ENCODE measurements around the gene CNPY3. TPM values are rescaled to one million over a fixed set of nuclear protein-coding genes. Genes with fewer than 3 reads are reported as not detected.
A peak's percentile ranks its signal among the peaks of the same experiment; 100 is the strongest.

The CNPY3 gene
- total and polyA plus RNA-seq, 2 of the 13 experiments (the other 11 are each of a cell fraction or from before 2014, with no cell fraction given), result 42.3 to 60.2 TPM

DNA sequence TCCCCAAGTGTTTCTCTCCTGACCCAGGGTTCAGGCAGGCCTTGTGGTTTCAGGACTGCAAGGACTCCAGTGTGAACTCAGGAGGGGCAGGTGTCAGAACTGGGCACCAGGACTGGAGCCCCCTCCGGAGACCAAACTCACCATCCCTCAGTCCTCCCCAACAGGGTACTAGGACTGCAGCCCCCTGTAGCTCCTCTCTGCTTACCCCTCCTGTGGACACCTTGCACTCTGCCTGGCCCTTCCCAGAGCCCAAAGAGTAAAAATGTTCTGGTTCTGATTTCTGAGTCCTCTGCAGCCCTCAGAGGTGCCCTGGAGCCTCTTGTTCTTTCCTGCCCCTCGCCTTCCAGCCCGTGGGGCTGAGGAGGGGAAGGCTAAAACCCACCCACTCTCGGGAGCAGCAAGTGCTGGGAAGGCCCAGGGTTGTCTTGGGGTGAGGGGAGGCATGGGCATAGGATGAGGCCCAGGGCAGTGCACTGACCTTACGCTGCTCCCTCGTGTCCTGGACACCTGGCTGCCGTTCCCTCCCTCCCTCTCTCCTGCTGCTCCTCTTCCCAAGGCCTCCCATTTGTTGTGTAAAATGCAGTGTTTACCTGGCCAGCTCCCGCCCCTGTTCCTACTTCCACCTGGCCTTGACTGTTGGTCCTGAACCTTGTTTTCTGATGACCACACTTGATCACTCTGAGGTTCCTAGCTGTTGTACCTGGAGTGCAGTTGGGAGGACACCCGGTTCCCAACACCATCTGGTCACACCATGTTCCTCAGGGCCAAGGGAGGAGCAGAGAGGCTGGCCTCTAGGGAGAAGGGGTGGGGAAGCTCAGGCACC is 9.9 kb downstream of the CNPY3 start (continued):
- TF ChIP-seq, protein P1, sequence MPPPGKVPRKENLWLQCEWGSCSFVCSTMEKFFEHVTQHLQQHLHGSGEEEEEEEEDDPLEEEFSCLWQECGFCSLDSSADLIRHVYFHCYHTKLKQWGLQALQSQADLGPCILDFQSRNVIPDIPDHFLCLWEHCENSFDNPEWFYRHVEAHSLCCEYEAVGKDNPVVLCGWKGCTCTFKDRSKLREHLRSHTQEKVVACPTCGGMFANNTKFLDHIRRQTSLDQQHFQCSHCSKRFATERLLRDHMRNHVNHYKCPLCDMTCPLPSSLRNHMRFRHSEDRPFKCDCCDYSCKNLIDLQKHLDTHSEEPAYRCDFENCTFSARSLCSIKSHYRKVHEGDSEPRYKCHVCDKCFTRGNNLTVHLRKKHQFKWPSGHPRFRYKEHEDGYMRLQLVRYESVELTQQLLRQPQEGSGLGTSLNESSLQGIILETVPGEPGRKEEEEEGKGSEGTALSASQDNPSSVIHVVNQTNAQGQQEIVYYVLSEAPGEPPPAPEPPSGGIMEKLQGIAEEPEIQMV (CRISPR knock-in tag; IDR thresholded peaks at IDR 0.05; ENCODE audit: low read depth), result peak; percentile 85
- TF ChIP-seq MTA3 (CRISPR knock-in tag; IDR thresholded peaks at IDR 0.05) (no peak), ZFP41 (CRISPR knock-in tag; IDR thresholded peaks at IDR 0.05; ENCODE audit: borderline replicate concordance) (peak; percentile 89), KLF16 (CRISPR knock-in tag; IDR thresholded peaks at IDR 0.05) (peak in 1 of 2 experiments; percentile 51; a peak in 1 of 4 replicates), ZMAT3 (CRISPR knock-in tag; conservative IDR thresholded peaks at IDR 0.05) (no peak), ZBTB8A (CRISPR knock-in tag; IDR thresholded peaks at IDR 0.05; ENCODE audit: borderline replicate concordance, low read depth) (no peak; the same call in 1 of the 2 replicates), ZNF496 (CRISPR knock-in tag; IDR thresholded peaks at IDR 0.05; ENCODE audit: insufficient replicate concordance) (no peak), ZNF660 (CRISPR knock-in tag; IDR thresholded peaks at IDR 0.05; ENCODE audit: borderline replicate concordance, low read depth) (no peak), ZNF879 (CRISPR knock-in tag; IDR thresholded peaks at IDR 0.05) (no peak), ZNF17 (CRISPR knock-in tag; IDR thresholded peaks at IDR 0.05) (no peak), PTBP1 (IDR thresholded peaks at IDR 0.05; ENCODE audit: low read depth, low read length, poor library complexity, severe bottlenecking) (no peak), PAX8 (CRISPR knock-in tag; IDR thresholded peaks at IDR 0.05; ENCODE audit: borderline replicate concordance) (peak; percentile 74; the same call in 1 of the 2 replicates), NFE2 (CRISPR knock-in tag; IDR thresholded peaks at IDR 0.05) (no peak)
- TF ChIP-seq, protein P2, sequence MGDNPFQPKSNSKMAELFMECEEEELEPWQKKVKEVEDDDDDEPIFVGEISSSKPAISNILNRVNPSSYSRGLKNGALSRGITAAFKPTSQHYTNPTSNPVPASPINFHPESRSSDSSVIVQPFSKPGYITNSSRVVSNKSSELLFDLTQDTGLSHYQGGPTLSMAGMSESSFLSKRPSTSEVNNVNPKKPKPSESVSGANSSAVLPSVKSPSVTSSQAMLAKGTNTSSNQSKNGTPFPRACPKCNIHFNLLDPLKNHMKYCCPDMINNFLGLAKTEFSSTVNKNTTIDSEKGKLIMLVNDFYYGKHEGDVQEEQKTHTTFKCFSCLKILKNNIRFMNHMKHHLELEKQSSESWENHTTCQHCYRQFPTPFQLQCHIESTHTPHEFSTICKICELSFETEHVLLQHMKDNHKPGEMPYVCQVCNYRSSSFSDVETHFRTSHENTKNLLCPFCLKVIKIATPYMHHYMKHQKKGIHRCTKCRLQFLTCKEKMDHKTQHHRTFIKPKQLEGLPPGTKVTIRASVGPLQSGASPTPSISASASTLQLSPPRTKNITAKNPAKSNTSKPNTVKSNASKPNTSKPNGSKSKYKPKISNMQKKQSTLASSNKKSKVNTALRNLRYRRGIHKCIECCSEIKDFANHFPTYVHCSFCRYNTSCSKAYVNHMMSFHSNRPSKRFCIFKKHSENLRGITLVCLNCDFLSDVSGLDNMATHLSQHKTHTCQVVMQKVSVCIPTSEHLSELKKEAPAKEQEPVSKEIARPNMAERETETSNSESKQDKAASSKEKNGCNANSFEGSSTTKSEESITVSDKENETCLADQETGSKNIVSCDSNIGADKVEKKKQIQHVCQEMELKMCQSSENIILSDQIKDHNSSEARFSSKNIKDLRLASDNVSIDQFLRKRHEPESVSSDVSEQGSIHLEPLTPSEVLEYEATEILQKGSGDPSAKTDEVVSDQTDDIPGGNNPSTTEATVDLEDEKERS (CRISPR knock-in tag; IDR thresholded peaks at IDR 0.05), result 0 out of 2 replicates have a peak, but pooled peaks have one; percentile 42
- TF ChIP-seq, protein P3, sequence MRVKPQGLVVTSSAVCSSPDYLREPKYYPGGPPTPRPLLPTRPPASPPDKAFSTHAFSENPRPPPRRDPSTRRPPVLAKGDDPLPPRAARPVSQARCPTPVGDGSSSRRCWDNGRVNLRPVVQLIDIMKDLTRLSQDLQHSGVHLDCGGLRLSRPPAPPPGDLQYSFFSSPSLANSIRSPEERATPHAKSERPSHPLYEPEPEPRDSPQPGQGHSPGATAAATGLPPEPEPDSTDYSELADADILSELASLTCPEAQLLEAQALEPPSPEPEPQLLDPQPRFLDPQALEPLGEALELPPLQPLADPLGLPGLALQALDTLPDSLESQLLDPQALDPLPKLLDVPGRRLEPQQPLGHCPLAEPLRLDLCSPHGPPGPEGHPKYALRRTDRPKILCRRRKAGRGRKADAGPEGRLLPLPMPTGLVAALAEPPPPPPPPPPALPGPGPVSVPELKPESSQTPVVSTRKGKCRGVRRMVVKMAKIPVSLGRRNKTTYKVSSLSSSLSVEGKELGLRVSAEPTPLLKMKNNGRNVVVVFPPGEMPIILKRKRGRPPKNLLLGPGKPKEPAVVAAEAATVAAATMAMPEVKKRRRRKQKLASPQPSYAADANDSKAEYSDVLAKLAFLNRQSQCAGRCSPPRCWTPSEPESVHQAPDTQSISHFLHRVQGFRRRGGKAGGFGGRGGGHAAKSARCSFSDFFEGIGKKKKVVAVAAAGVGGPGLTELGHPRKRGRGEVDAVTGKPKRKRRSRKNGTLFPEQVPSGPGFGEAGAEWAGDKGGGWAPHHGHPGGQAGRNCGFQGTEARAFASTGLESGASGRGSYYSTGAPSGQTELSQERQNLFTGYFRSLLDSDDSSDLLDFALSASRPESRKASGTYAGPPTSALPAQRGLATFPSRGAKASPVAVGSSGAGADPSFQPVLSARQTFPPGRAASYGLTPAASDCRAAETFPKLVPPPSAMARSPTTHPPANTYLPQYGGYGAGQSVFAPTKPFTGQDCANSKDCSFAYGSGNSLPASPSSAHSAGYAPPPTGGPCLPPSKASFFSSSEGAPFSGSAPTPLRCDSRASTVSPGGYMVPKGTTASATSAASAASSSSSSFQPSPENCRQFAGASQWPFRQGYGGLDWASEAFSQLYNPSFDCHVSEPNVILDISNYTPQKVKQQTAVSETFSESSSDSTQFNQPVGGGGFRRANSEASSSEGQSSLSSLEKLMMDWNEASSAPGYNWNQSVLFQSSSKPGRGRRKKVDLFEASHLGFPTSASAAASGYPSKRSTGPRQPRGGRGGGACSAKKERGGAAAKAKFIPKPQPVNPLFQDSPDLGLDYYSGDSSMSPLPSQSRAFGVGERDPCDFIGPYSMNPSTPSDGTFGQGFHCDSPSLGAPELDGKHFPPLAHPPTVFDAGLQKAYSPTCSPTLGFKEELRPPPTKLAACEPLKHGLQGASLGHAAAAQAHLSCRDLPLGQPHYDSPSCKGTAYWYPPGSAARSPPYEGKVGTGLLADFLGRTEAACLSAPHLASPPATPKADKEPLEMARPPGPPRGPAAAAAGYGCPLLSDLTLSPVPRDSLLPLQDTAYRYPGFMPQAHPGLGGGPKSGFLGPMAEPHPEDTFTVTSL (CRISPR knock-in tag; IDR thresholded peaks at IDR 0.05; ENCODE audit: borderline replicate concordance), result peak; percentile 88
